GM19452 (cell line): ENCODE results near the gene JMJD1C.
"Not testable (repeated sequence)": the region's sequence is repeated elsewhere in the genome, so short reads cannot be mapped to it uniquely, and the experiment has no call there.

Experiments
- ATAC-seq: cut with Tn5 transposase; IDR thresholded peaks from one replicate; pipeline ENCODE4 v1.9.1; 2021; ENCODE audit not compliant: unreplicated experiment

The JMJD1C gene

DNA sequence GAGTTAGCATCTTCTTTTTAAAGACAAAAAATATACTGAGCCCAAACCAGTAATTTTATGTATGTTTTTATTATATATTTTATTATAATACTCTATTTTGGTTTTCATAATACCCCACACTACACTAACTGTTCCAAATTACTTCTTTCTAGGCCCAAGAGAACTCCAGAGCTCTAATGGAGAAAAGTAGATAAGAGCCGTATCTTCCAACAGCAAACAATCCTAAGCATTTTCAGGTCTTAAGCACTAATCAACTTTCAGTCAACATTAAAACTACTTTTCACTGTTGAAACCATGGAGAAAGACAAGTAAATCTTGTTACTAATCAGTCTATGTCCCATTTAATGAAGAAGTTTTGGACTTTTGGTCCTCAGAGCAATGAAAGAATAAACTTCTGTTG, 55.1 kb downstream of the JMJD1C start:
- ATAC-seq, result no peak

GRCh38 chr10:63409465-63410027, 56.2 kb downstream of the JMJD1C start:
- no peak for ATAC-seq

DNA sequence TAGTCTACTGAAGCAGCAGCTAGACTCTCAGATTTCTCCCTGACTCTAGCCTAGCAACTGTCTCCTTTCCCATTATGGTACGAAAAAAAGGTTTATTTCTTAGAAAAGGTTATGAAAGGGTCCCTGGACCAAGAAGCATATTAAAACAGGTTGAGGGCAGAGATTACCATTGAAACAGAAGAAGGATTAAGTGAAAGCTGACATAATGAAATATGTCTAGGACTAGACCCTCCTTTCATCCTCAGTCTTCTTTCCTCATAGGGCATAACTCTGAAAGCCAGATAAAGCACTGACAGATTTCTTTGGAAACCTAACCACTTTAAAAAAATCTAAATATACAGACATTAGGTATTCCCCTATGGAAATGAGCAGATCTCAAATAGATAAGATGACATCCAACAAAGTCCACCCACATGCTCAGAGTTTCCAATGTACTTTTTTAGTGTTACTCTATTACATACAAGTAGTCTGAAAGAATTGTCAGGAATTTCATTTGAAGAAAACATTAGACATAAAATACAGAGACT, 58.6 kb downstream of the JMJD1C start:
- ATAC-seq, result no peak

- ATAC-seq, result no peak
Measured at GRCh38 chr10:63396133-63396761, 69.5 kb downstream of the JMJD1C start.

- no peak for ATAC-seq
Measured at GRCh38 chr10:63393050-63393449, 72.7 kb downstream of the JMJD1C start.

DNA sequence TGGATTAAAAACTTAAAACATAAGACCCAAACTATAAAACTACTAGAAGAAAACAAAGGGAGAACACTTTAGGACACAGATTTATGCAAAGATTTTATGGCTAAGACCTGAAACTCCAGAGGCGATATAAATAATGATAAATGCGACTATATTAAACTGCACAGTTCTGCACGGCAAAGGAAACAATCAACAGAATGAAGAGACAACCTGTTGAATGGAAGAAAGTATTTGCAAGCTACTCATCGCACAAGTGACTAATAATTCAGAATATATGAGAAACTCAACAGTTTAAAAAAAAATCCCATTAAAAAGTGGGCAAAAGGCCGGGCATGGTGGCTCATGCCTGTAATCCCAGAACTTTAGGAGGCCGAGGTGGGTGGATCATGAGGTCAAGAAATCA, 73.6 kb downstream of the JMJD1C start:
- no peak for ATAC-seq

GRCh38 chr10:63391812-63392211, 74.0 kb downstream of the JMJD1C start:
- no peak for ATAC-seq

GRCh38 chr10:63390521-63390920, 75.3 kb downstream of the JMJD1C start:
- ATAC-seq, result no peak

DNA sequence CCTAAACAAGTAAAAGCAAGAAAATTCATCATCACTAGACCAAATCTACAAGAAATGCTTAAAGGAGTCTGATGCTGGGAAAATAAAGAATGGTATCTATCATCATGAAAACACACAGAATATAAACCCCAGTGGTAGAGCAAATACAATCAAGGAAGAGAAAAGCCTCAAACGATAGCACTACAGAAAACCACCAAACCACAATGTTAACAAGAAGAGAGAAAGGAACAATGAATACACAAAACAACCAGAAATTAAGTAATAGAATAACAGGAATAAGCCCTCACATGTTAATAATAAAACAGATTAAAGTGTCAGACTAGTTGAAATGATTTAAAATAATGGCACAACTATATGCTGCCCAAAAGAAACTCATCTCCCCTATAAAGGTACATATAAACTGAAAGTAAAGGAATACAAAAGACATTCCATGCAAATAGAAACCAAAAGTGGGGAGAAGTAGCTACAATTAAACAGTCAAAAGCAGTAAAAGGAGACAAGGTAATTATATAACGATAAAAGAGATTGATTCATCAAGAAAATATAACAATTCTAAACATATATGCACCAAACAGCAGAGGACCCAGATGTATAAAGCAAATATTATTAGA, 77.3 kb downstream of the JMJD1C start:
- ATAC-seq, result peak; percentile 71

DNA sequence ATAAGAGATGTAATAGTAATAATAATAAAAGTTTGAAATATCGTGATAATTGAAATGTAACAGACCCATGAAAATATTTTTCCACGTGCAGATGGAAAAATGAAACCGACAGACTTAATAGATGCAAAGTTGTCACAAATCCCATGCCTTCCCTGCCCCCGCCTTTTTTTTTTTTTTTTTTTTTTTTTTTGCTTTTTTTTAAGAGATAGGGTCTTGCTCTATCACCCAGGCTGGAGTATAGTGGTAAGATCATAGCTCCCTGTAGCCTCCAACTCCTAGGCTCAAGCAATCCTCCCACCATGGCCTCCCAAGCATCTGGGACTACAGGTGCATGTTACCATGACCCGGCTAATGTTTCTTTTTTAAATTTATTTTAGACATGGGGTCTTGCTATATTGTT, 80.5 kb downstream of the JMJD1C start:
- ATAC-seq, result no peak

DNA sequence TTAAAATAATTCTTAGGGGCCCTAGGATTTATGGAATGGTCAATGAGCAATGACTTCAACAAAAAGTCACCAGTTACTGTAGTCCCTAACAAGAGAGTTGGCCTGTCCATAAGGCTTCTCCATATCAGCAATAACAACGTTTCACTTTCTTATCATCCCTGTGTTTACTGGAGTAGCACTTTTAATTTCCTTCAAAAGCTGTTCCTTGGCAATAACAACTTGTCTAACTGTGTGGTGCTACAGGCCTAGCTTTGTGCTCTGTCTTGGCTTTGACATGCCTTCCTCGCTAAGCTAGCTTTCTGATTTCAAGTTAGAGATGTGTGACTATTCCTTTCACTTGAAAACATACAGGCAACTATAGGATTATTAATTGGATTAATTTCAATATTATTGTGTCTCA, 81.1 kb downstream of the JMJD1C start:
- ATAC-seq, result no peak

- no peak for ATAC-seq
Measured at GRCh38 chr10:63384001-63384400, 81.8 kb downstream of the JMJD1C start.

GRCh38 chr10:63383141-63383540, 82.6 kb downstream of the JMJD1C start:
- ATAC-seq, result no peak

GRCh38 chr10:63382066-63382465, 83.7 kb downstream of the JMJD1C start:
- no peak for ATAC-seq

DNA sequence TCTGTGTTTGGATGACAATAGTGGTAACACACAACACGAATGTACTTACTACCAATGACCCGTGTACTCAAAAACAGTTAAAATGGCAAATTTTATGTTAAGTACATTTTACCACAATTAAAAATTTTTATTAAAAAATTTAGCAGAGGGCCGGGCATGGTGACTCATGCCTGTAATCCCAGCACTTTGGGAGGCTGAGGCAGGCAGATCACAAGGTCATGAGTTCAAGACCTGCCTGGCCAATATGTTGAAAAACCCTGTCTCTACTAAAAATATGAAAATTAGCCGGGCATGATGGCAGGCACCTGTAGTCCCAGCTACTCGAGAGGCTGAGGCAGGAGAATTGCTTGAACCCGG, 88.5 kb downstream of the JMJD1C start:
- ATAC-seq, result not testable (repeated sequence)

GRCh38 chr10:63376560-63377304, 89.0 kb downstream of the JMJD1C start:
- peak; percentile 93 for ATAC-seq

- ATAC-seq, result no peak
Measured at GRCh38 chr10:63375859-63376258, 89.9 kb downstream of the JMJD1C start.

DNA sequence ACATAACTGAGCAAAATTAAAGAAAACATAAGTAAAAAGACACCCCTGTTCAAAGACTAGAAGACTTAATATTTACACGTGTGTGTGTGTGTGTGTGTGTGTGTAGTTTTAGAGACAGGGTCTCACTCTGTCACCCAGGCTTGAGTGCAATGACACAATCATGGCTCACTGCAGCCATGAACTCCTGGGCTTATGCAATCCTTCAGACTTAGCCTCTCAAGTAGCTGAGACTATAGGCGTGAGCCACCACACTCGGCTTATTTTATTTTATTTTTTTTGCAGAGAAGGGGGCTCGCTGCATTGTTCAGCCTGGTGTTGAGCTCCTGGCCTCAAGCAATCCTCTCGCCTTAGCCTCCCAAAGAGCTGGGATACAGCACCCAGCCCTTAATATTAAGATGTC, 90.3 kb downstream of the JMJD1C start:
- ATAC-seq, result no peak

DNA sequence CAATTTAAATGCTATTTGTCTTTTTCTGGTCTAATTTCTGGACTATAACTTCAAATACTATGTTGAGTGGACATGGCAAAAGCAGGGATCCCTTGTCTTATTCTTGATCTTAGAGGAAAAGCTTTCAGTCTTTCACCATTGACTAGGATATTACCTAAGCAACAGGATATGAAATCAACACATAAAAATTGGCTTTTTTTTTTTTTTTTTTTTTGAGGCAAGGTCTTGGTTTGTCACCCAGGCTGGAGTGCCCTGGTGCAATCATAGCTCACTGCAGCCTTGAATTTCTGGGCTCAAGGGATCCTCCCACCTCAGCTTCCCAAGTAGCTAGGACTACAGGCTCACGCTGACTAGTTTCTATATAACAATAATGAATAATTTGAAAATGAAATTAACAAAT, 90.8 kb downstream of the JMJD1C start:
- ATAC-seq, result no peak

DNA sequence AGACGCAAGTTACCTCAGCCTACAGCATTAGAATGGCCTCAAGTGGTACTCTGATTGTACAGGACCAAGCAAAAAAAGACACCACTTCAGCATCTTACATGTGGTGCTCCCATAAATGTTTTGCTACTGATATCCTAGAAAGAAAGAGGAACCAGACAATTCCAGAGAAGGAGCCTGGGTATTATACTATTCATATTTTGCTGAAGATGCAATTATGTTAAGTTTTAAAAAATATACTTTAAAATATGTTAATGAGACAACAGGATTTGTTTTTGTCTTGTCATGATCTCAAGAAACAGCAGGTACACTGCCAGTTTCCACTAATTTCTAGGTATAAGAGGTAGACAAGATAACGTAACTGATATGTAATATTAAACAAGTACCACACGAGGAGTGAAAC, 92.6 kb downstream of the JMJD1C start:
- no peak for ATAC-seq

DNA sequence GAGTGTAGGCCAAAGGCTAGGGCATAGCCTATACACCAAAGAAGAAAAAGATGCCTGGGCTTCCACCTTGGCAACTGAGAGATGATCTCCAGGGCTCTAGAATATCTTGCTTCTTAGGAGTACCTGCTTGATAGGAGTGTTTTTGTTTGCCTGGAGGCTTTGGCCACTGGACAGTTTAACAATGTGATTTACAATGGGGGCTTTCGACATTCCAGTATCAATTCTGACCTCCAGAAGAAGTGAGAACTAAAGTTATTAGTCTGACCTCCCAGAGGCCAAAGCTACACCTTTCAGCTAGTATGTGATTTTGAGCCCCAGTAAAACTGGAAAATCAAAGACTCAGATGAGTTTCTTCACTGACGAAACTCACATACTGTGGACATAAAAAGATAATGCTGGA, 96.1 kb downstream of the JMJD1C start:
- ATAC-seq, result no peak

- ATAC-seq, result no peak
Measured at GRCh38 chr10:63368365-63368764, 97.4 kb downstream of the JMJD1C start.
